Gastroesophageal sphincter (tissue), 3 donors: Measurements from ENCODE around the gene RABGGTA.

Source experiments
- CTCF ChIP-seq, 4 experiments: fragments of 200-600 bp in 2 of 4; fragments of 450-650 bp in 2 of 4; sonication (generic) in 1 of 4; IDR thresholded peaks; one replicate each; pipeline ENCODE4 v1.5.1; 2017 to 2019; ENCODE audit warnings: antibody characterized with exemption in 4 of 4, mild to moderate bottlenecking in 2 of 4, moderate library complexity in 2 of 4
- EP300 ChIP-seq: sonication (generic); formaldehyde crosslinking; IDR thresholded peaks from one replicate; pipeline ENCODE4 v1.6.1; 2017; ENCODE audit warnings: antibody characterized with exemption, mild to moderate bottlenecking
- POLR2A ChIP-seq, 2 donors: fragments of 450-650 bp; IDR thresholded peaks; one replicate each; pipeline ENCODE4 v1.6.1; 2017; ENCODE audit warnings: antibody characterized with exemption in 2 of 2, mild to moderate bottlenecking in 2 of 2, moderate library complexity in 1 of 2

GRCh38 chr14:24280797-24281460 lies 9.5 kb upstream of the RABGGTA start:
- no peak for TF ChIP-seq POLR2A (IDR thresholded peaks at IDR 0.05)
- TF ChIP-seq CTCF (IDR thresholded peaks at IDR 0.05), result no peak
- no peak for TF ChIP-seq EP300
